K562 (cell line): Measurements from ENCODE around the gene KASH5. TPM values are rescaled to one million over a fixed set of nuclear protein-coding genes. Genes with fewer than 3 reads are reported as not detected.
A peak's percentile ranks its signal among the peaks of the same experiment; 100 is the strongest.

Experiments
- ATAC-seq: fragments of 200-7000 bp; cut with Tn5 transposase; 3 replicates; pipeline ENCODE4 v1.9.1; 2020; ENCODE audit warnings: moderate library complexity
- BruUV-seq: library from RNA; stranded (reverse); fragments of 400-500 nt; replicated peaks from 2 replicates; lab custom pipeline; 2021; lab: Mats Ljungman, UMichigan
- CTCF ChIA-PET: fragments of 300-600 bp; formaldehyde crosslinking; extraction: SDS; loops from one replicate; lab custom pipeline; 2021; ENCODE audit warnings: low intra/inter-chr PET ratio; lab: Yijun Ruan, JAX
- POLR2A ChIA-PET: fragments of 300-600, 350-650 bp; sonication (Branson Sonifier 250); formaldehyde crosslinking; extraction: SDS; loops from one replicate; lab custom pipeline; 2021; ENCODE audit warnings: antibody characterized with exemption, inconsistent platforms; lab: Yijun Ruan, JAX
- DNase-seq, 4 experiments: peaks; one replicate each; pipeline versions ENCODE4 v3.0.0 to v3.0.0-alpha.2; 2011 to 2018; ENCODE audit warnings: low spot score in 3 of 4, mixed read lengths in 3 of 4; ENCODE audit errors: extremely low read depth in 1 of 4
- FAIRE-seq: peaks from 2 replicates; lab custom pipeline; 2011; peaks lifted over from hg19 to GRCh38; lab: Jason Lieb, UNC
- H2AFZ ChIP-seq: 2 replicates; pipeline ENCODE4 v1.6.0; 2011; ENCODE audit warnings: low read depth, low read length, control low read depth, inconsistent platforms
- H3K27ac ChIP-seq: fragments of 200-600 bp; 3 replicates; pipeline ENCODE4 v1.8.0; 2011; ENCODE audit warnings: low read depth, mild to moderate bottlenecking, control low read depth, inconsistent platforms, low read length, moderate library complexity, mixed read lengths; ENCODE audit errors: extremely low read depth
- H3K27me3 ChIP-seq, 2 experiments: fragments of 300-600 bp in 1 of 2; 2 replicates in 1 of 2; 3 replicates in 1 of 2; pipeline versions ENCODE4 v1.6.0 to v1.8.0; 2011; ENCODE audit warnings: inconsistent platforms in 2 of 2, low read length in 2 of 2, mild to moderate bottlenecking in 1 of 2, mixed read lengths in 1 of 2, moderate library complexity in 1 of 2; ENCODE audit not compliant: control insufficient read depth in 2 of 2, insufficient read depth in 2 of 2
- H3K36me3 ChIP-seq: fragments of 300-600 bp; 3 replicates; pipeline ENCODE4 v1.8.0; 2011; ENCODE audit warnings: mild to moderate bottlenecking, low read length, inconsistent platforms; ENCODE audit not compliant: control insufficient read depth, insufficient read depth
- H3K4me1 ChIP-seq, 2 experiments: fragments of 200-600 bp in 1 of 2; replicated peaks in 1 of 2; 2 replicates in 1 of 2; 3 replicates in 1 of 2; pipeline versions ENCODE4 v1.5.1 to v1.8.0; 2011; ENCODE audit warnings: inconsistent platforms in 2 of 2, low read length in 2 of 2, mild to moderate bottlenecking in 1 of 2, mixed read lengths in 1 of 2, moderate library complexity in 1 of 2; ENCODE audit not compliant: control insufficient read depth in 2 of 2, insufficient read depth in 2 of 2
- H3K4me2 ChIP-seq: 2 replicates; pipeline ENCODE4 v1.6.1; 2011; ENCODE audit warnings: low read length, control low read depth, inconsistent platforms, mixed read lengths; ENCODE audit not compliant: insufficient read depth
- H3K4me3 ChIP-seq: fragments of 200-600 bp; sonication (generic), shearing (Covaris generic); 2 replicates; pipeline ENCODE4 v1.5.1; 2016; ENCODE audit warnings: control low read depth, inconsistent platforms
- H3K79me2 ChIP-seq: fragments of 200-600 bp; 3 replicates; pipeline ENCODE4 v1.8.0; 2011; ENCODE audit warnings: low read length, inconsistent platforms; ENCODE audit not compliant: control insufficient read depth, insufficient read depth
- H3K9ac ChIP-seq, 2 experiments: 2 replicates each; pipeline versions ENCODE4 v1.6.0 to v1.6.1; 2011; ENCODE audit warnings: low read depth in 2 of 2, low read length in 2 of 2, control low read depth in 1 of 2, inconsistent platforms in 1 of 2, mild to moderate bottlenecking in 1 of 2, mixed read lengths in 1 of 2; ENCODE audit not compliant: insufficient read depth in 1 of 2
- H3K9me1 ChIP-seq: one replicate; pipeline ENCODE4 v1.6.0; 2011; ENCODE audit warnings: inconsistent platforms, mild to moderate bottlenecking, low read length, moderate library complexity; ENCODE audit not compliant: control insufficient read depth, insufficient read depth
- H3K9me3 ChIP-seq: replicated peaks from 2 replicates; pipeline ENCODE4 v1.5.1; 2011; ENCODE audit warnings: low read depth, low read length, inconsistent platforms; ENCODE audit not compliant: control insufficient read depth, insufficient read depth
- H4K20me1 ChIP-seq: replicated peaks from 2 replicates; pipeline ENCODE4 v1.6.1; 2011; ENCODE audit warnings: low read length, inconsistent platforms, mixed read lengths; ENCODE audit not compliant: control insufficient read depth, insufficient read depth
- BHLHE40 ChIP-seq: IDR thresholded peaks from 2 replicates; pipeline ENCODE4 v1.6.1; 2011; ENCODE audit warnings: low read length, improper control_type of control experiment
- BRCA1 ChIP-seq, 2 experiments: fragments of 450-650 bp in 1 of 2; sonication (generic) in 1 of 2; formaldehyde crosslinking in 1 of 2; IDR thresholded peaks; 2 replicates each; pipeline versions ENCODE4 v1.5.0 to v1.6.1; 2017 to 2020; ENCODE audit warnings: mild to moderate bottlenecking in 1 of 2, missing genetic modification reagents in 1 of 2
- EP400 ChIP-seq: fragments of 450-650 bp; IDR thresholded peaks from 2 replicates; pipeline ENCODE4 v1.6.1; 2017; ENCODE audit warnings: antibody characterized with exemption, mild to moderate bottlenecking, moderate library complexity
- FOXA1 ChIP-seq: fragments of 450-650 bp; IDR thresholded peaks from 2 replicates; pipeline ENCODE4 v1.6.1; 2016; ENCODE audit warnings: mild to moderate bottlenecking, borderline replicate concordance
- MBD2 ChIP-seq: sonication (generic); IDR thresholded peaks from 2 replicates; pipeline ENCODE4 v1.6.1; 2016; ENCODE audit warnings: low read depth, borderline replicate concordance
- SMAD3 ChIP-seq: fragments of 450-650 bp; formaldehyde crosslinking; conservative IDR thresholded peaks from 2 replicates; pipeline ENCODE4 v1.4.0; 2020; ENCODE audit warnings: mild to moderate bottlenecking
- SP1 ChIP-seq: sonication (generic); formaldehyde crosslinking; IDR thresholded peaks from 2 replicates; pipeline ENCODE4 v1.8.1; 2022; ENCODE audit warnings: mild to moderate bottlenecking, missing genetic modification reagents
- SRSF7 ChIP-seq: fragments of 200-400 bp; formaldehyde crosslinking; optimal IDR thresholded peaks from 2 replicates; pipeline ENCODE3; 2017; ENCODE audit warnings: mild to moderate bottlenecking, low read depth, low read length
- ZC3H4 ChIP-seq: sonication (generic); formaldehyde crosslinking; IDR thresholded peaks from 2 replicates; pipeline ENCODE4 v1.9.0; 2021; ENCODE audit warnings: missing genetic modification reagents, borderline replicate concordance
- ZFX ChIP-seq: sonication (generic); formaldehyde crosslinking; IDR thresholded peaks from 2 replicates; pipeline ENCODE4 v1.8.0; 2022; ENCODE audit warnings: mild to moderate bottlenecking, missing genetic modification reagents, moderate library complexity
- ZNF197 ChIP-seq: fragments of 200-800 bp; sonication (Bioruptor generic); IDR thresholded peaks from 2 replicates; pipeline ENCODE4 v1.6.1; 2016; ENCODE audit warnings: low read depth, missing genetic modification characterization, missing compliant biosample characterization
- ZNF263 ChIP-seq: sonication (generic); formaldehyde crosslinking; IDR thresholded peaks from 2 replicates; pipeline ENCODE4 v1.8.0; 2022; ENCODE audit warnings: mild to moderate bottlenecking, missing genetic modification reagents, borderline replicate concordance
- WGBS: fragments of 100-300 bp; shearing (Covaris generic); methylation state at CpG from one replicate; pipeline ENCODE4 v1.1.6; 2016; ENCODE audit warnings: low coverage, mixed read lengths; ENCODE audit not compliant: insufficient coverage; ENCODE audit errors: missing lambda C conversion rate; 5-methylcytosine and 5-hydroxymethylcytosine counted together
- in situ Hi-C: fragments of 300-500 bp; cut with MboI; formaldehyde crosslinking; loops from 4 replicates; pipeline ENCODE4 v1.15.0; 2018; ENCODE audit warnings: inconsistent platforms, mixed read lengths
- intact Hi-C: fragments of 100-400 bp; cut with micrococcal nuclease; formaldehyde crosslinking; loops from 2 replicates; pipeline ENCODE4 v1.14.2; 2022
- polyA plus RNA-seq, 8 experiments: library from polyadenylated mRNA; depleted of rRNA in 4 of 8; stranded (reverse) in 5 of 8; unstranded in 3 of 8; fragments of >200 nt; fragmentation: Nextera tagmentation in 2 of 8; fragmentation: Illumina TruSeq in 1 of 8; extraction: Ambion mirVana in 2 of 8; extraction: Trizol in 1 of 8; gene quantifications; 2 replicates each; pipeline versions ENCODE4 v1.2.1 to v1.2.3, GENCODE V29; 2011 to 2014; ENCODE audit warnings: inconsistent platforms in 1 of 8, missing spikeins in 1 of 8
- total RNA-seq, 7 experiments: library from RNA; depleted of rRNA in 6 of 7; stranded (reverse); fragments of >200 nt in 6 of 7; fragmentation: Illumina TruSeq in 2 of 7; extraction: Trizol in 2 of 7; gene quantifications; 2 replicates each; pipeline versions ENCODE4 v1.2.1 to v1.2.3, GENCODE V29; 2011 to 2021; ENCODE audit warnings: low replicate concordance in 1 of 7
- TF ChIP-seq, protein P1 (sequence below): fragments of 250-450 bp; sonication (Bioruptor Pico); IDR thresholded peaks from 2 replicates; pipeline ENCODE4 v1.6.1; 2021; ENCODE audit warnings: mild to moderate bottlenecking
- TF ChIP-seq, protein P2 (sequence below): fragments of 200-800 bp; sonication (Bioruptor generic); IDR thresholded peaks from 2 replicates; pipeline ENCODE4 v1.6.1; 2017; ENCODE audit warnings: missing genetic modification characterization, missing compliant biosample characterization
- TF ChIP-seq, protein P3 (sequence below): fragments of 450-650 bp; formaldehyde crosslinking; IDR thresholded peaks from 2 replicates; pipeline ENCODE4 v1.4.0; 2022; ENCODE audit warnings: mild to moderate bottlenecking, moderate library complexity

Gene KASH5
- total and polyA plus RNA-seq, 9 of the 15 experiments (the other 6 are each of a cell fraction or from before 2014, with no cell fraction given) = 0.07 to 0.84 (median 0.34) TPM; not detected in 1

DNA sequence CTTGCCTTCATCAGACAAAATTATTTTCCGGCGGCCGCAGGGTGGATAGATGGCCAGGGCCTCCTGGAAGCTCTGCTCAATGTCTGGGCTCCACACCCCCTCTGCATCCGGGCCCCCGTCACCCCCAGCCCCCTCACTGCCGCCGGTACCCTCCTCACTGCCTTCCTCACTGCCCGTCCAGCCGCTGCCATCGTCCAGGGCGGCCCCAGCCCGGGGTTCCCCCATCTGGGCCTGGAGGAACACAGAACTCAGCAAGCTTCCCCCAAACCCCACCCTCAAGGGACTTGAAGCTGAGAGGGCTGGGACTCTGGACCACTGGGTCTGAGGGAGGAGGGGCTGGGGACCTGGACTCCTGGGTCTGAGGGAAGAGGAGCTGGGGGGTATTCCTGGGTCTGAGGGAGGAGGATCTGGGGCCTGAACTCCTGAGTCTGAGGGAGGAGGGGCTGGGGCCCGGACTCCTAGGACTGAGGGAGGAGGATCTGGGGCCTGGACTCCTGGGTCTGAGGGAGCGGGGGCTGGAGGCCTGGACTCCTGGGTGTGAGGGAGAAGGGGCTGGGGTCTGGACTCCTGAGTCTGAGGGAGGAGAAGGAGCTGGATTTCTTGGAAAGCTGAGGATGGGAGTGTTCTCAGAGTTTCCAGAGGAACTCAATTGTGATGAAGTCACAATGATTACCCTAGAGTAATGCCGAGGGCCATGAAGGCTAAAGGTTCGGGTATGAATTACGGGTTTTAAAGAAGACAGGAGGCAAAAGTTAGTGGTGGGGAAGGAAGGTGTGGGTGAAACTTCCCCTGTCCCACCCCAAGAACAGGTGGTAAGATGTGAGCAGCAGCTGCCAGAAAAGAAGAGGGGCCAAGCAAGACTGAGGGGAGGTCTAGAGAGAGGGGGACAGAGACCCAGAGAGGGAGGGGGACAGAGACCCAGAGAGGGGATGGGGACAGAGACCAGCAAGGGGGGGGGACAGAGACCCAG is 27.9 kb upstream of the KASH5 start (continued):
- TF ChIP-seq FOXA1 = no peak

DNA sequence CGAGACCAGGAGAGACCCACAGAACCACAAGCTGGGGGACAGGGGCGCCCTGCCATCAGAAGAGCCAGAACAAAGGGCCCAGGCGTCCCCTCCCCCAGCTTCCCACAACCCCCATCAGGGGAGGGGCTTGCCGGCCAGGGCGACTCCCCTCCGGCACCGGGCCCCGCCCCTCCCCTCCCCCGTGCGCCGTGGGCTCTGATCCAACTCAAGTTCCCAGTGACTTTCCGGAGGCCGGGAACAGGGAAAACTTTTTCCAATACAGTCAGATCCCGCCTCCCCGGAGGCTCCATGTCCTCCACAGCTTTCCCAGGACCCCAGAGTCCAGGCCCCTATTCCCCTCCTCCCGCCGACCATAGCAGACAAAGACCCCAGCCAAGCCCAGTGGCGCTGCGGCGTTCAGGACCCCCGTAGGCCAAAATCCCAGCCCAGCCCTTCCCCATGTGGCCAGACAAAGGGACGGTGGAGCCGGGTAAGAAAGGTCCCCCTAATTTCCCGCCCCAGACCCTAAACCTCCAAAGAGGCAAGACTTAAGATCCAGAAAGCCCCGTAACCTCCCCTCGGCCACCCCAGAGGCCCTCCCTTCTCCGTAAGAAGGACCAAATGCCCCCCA is 26.5 kb upstream of the KASH5 start:
- H4K20me1 ChIP-seq = no peaks in the 10 kb centered on the region
- CTCF ChIA-PET = no interaction called here
- peak; percentile 88 to 91 (median 90) for DNase-seq
- in situ Hi-C loops = no loop called here
- H3K9me3 ChIP-seq = no peaks in the 10 kb centered on the region
- H2AFZ ChIP-seq = peak overlapping the region; percentile 83
- under 1% methylated on average over 13 of the region's 27 CpGs for WGBS
- peak overlapping the region; percentile 77 for H3K27ac ChIP-seq
- no TSS peak for BruUV-seq
- peak; percentile 56 for ATAC-seq
- peak overlapping the region; percentile 59 for H3K4me3 ChIP-seq
- H3K9me1 ChIP-seq = no peaks in the 10 kb centered on the region
- FAIRE-seq = peak; percentile 68
- intact Hi-C loops = no loop called here
- H3K79me2 ChIP-seq = peaks cover 7% of the 10 kb centered on the region; the same call in 1 of the 3 replicates
- H3K4me1 ChIP-seq = peaks cover 15 to 54% of the 10 kb centered on the region in 2 experiments
- peak overlapping the region; percentile 76 for H3K4me2 ChIP-seq
- peak overlapping the region; percentile 74 to 93 for H3K9ac ChIP-seq
- H3K36me3 ChIP-seq = peaks cover 10% of the 10 kb centered on the region; the same call in 1 of the 3 replicates
- POLR2A ChIA-PET = interaction anchor here (0.6 kb wide), 1 partner anchor 12 kb away, joined by 4 read pairs; no protein-coding TSS in a partner anchor
- H3K27me3 ChIP-seq = no peaks in the 10 kb centered on the region
- TF ChIP-seq ZNF263 (CRISPR knock-in tag) (no peak), MBD2 (0 out of 2 replicates have a peak, but pooled peaks have one; percentile 44), ZC3H4 (no peak), SRSF7 (no peak), ZNF197 (no peak), BHLHE40 (peak; percentile 44; the same call in 1 of the 2 replicates), FOXA1 (no peak), ZFX (peak; percentile 8), SMAD3 (CRISPR knock-in tag) (no peak), BRCA1 (IDR thresholded peaks at IDR 0.05) (no peak), BRCA1 (CRISPR knock-in tag; IDR thresholded peaks at IDR 0.05) (no peak), EP400 (0 out of 2 replicates have a peak, but pooled peaks have one; percentile 42), SP1 (CRISPR knock-in tag) (peak; percentile 52; the same call in 1 of the 2 replicates)
- TF ChIP-seq, protein P1, sequence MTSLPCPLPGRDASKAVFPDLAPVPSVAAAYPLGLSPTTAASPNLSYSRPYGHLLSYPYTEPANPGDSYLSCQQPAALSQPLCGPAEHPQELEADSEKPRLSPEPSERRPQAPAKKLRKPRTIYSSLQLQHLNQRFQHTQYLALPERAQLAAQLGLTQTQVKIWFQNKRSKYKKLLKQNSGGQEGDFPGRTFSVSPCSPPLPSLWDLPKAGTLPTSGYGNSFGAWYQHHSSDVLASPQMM (CRISPR knock-in tag) = no peak
- TF ChIP-seq, protein P2, sequence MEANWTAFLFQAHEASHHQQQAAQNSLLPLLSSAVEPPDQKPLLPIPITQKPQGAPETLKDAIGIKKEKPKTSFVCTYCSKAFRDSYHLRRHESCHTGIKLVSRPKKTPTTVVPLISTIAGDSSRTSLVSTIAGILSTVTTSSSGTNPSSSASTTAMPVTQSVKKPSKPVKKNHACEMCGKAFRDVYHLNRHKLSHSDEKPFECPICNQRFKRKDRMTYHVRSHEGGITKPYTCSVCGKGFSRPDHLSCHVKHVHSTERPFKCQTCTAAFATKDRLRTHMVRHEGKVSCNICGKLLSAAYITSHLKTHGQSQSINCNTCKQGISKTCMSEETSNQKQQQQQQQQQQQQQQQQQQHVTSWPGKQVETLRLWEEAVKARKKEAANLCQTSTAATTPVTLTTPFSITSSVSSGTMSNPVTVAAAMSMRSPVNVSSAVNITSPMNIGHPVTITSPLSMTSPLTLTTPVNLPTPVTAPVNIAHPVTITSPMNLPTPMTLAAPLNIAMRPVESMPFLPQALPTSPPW (CRISPR knock-in tag) = peak; percentile 76
- TF ChIP-seq, protein P3, sequence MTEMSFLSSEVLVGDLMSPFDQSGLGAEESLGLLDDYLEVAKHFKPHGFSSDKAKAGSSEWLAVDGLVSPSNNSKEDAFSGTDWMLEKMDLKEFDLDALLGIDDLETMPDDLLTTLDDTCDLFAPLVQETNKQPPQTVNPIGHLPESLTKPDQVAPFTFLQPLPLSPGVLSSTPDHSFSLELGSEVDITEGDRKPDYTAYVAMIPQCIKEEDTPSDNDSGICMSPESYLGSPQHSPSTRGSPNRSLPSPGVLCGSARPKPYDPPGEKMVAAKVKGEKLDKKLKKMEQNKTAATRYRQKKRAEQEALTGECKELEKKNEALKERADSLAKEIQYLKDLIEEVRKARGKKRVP (CRISPR knock-in tag) = no peak
